Thymus (tissue), 11 donors: ENCODE results near the gene SCYL1. TPM values are rescaled to one million over a fixed set of nuclear protein-coding genes. Genes with fewer than 3 reads are reported as not detected.

ENCODE experiments used
- DNase-seq, 9 donors: peaks; one replicate each; pipeline ENCODE4 v3.0.0-alpha.2; 2013; ENCODE audit warnings: low spot score in 9 of 9, low read depth in 6 of 9, missing footprints in 1 of 9
- H3K27ac ChIP-seq, 2 donors: one replicate each; pipeline ENCODE4 v1.5.1; 2013; ENCODE audit warnings: control low read depth in 1 of 2, low read depth in 1 of 2, low read length in 1 of 2, mild to moderate bottlenecking in 1 of 2, moderate library complexity in 1 of 2
- H3K27me3 ChIP-seq, 2 donors: one replicate each; pipeline ENCODE4 v1.5.1; 2013; ENCODE audit warnings: low read length in 1 of 2; ENCODE audit not compliant: control insufficient read depth in 2 of 2, insufficient read depth in 1 of 2
- H3K36me3 ChIP-seq, 2 donors: one replicate each; pipeline ENCODE4 v1.5.1; 2013; ENCODE audit warnings: low read length in 1 of 2, mild to moderate bottlenecking in 1 of 2, moderate library complexity in 1 of 2; ENCODE audit not compliant: control insufficient read depth in 2 of 2, insufficient read depth in 2 of 2
- H3K4me1 ChIP-seq, 2 donors: one replicate each; pipeline ENCODE4 v1.5.1; 2013; ENCODE audit warnings: low read length in 2 of 2; ENCODE audit not compliant: control insufficient read depth in 2 of 2, insufficient read depth in 2 of 2
- H3K4me3 ChIP-seq, 2 donors: one replicate each; pipeline ENCODE4 v1.5.1; 2013; ENCODE audit warnings: low read length in 2 of 2, control low read depth in 1 of 2, mild to moderate bottlenecking in 1 of 2
- H3K9me3 ChIP-seq, 2 donors: one replicate each; pipeline ENCODE4 v1.5.1; 2013; ENCODE audit warnings: low read length in 1 of 2, mild to moderate bottlenecking in 1 of 2; ENCODE audit not compliant: control insufficient read depth in 2 of 2, insufficient read depth in 1 of 2
- whole genome bisulfite sequencing: extraction: QIAGEN DNeasy Blood & Tissue Kit; methylation state at CpG from one replicate; pipeline ENCODE4 v1.1.7; 2013; 5-methylcytosine and 5-hydroxymethylcytosine counted together
- polyA plus RNA-seq: library from polyadenylated mRNA; stranded (reverse); fragments of 200-250 nt; gene quantifications from one replicate; pipeline ENCODE4 v1.2.3, GENCODE V29; 2013
- total RNA-seq: library from RNA; stranded (reverse); fragments of 120-200 nt; gene quantifications from one replicate; pipeline ENCODE4 v1.2.4, GENCODE V29; 2013
- donor health status: healthy.

The SCYL1 gene
- total and polyA plus RNA-seq, 2 donors, result 41.0 to 68.1 TPM

- peak overlapping the region; percentile 100 for H3K27ac ChIP-seq
- WGBS, result under 1% methylated on average over 6 of the region's 6 CpGs
- H3K27me3 ChIP-seq, result no peaks in the 10 kb centered on the region
- peaks cover 25 to 36% of the 10 kb centered on the region in 2 donors for H3K4me1 ChIP-seq
- H3K4me3 ChIP-seq, result peak overlapping the region; percentile 83 to 100
- H3K36me3 ChIP-seq, result peaks cover 25% of the 10 kb centered on the region in 2 donors
- DNase-seq, result no peak
- H3K9me3 ChIP-seq, result no peaks in the 10 kb centered on the region
Observed at GRCh38 chr11:65498727-65498976, 26.2 kb upstream of the SCYL1 start.

GRCh38 chr11:65498977-65499712, 25.7 kb upstream of the SCYL1 start, which contains the start of gene MALAT1:
Gene MALAT1, plus strand, starts transcription at chr11:65499045.
- no peaks in the 10 kb centered on the region for H3K9me3 ChIP-seq
- no peaks in the 10 kb centered on the region for H3K27me3 ChIP-seq
- H3K4me3 ChIP-seq, result peak within 1 kb of the TSS; percentile 83 to 100
- H3K27ac ChIP-seq, result peak within 1 kb of the TSS; percentile 100
- DNase-seq, result peak; percentile 92 to 99 (median 97)
- WGBS, result under 1% methylated on average over 24 of the region's 24 CpGs
- H3K36me3 ChIP-seq, result peaks cover 28 to 30% of the 10 kb centered on the region in 2 donors
- peaks cover 22 to 32% of the 10 kb centered on the region in 2 donors for H3K4me1 ChIP-seq

GRCh38 chr11:65499713-65500386, 25.0 kb upstream of the SCYL1 start:
- no peaks in the 10 kb centered on the region for H3K9me3 ChIP-seq
- H3K4me3 ChIP-seq, result peak overlapping the region; percentile 83 to 100
- peaks cover 17 to 28% of the 10 kb centered on the region in 2 donors for H3K4me1 ChIP-seq
- H3K27me3 ChIP-seq, result no peaks in the 10 kb centered on the region
- H3K27ac ChIP-seq, result peak overlapping the region; percentile 94 to 100
- WGBS, result 1% methylated on average over 3 of the region's 3 CpGs
- H3K36me3 ChIP-seq, result peaks cover 35 to 37% of the 10 kb centered on the region in 2 donors
- peak in 1 of 9 donors; percentile 42 for DNase-seq

GRCh38 chr11:65500387-65501185, 24.3 kb upstream of the SCYL1 start:
- peak in 4 of 9 donors; percentile 66 to 83 (median 74) for DNase-seq

GRCh38 chr11:65501186-65501471, 23.8 kb upstream of the SCYL1 start:
- Histone ChIP-seq H3K4me3 (peak overlapping the region; percentile 83 to 100), H3K27ac (peak overlapping the region; percentile 86 to 100), H3K9me3 (no peaks in the 10 kb centered on the region), H3K36me3 (peaks cover 48 to 50% of the 10 kb centered on the region in 2 donors), H3K4me1 (peaks cover 8 to 27% of the 10 kb centered on the region in 2 donors), H3K27me3 (no peaks in the 10 kb centered on the region)
- 0% methylated on average over 2 of the region's 2 CpGs for WGBS
- peak in 3 of 9 donors; percentile 29 to 53 (median 31) for DNase-seq

More at GRCh38 chr11:65500387-65501185, 24.3 kb upstream of the SCYL1 start:
- Histone ChIP-seq H3K4me3 (peak overlapping the region; percentile 83 to 100), H3K36me3 (peaks cover 42 to 45% of the 10 kb centered on the region in 2 donors), H3K4me1 (peaks cover 14 to 28% of the 10 kb centered on the region in 2 donors), H3K27ac (peak overlapping the region; percentile 91 to 100), H3K27me3 (no peaks in the 10 kb centered on the region), H3K9me3 (no peaks in the 10 kb centered on the region)
- WGBS, result under 1% methylated on average over 20 of the region's 20 CpGs

- H3K27ac ChIP-seq, result peak overlapping the region; percentile 86 to 100
- H3K4me3 ChIP-seq, result peak overlapping the region; percentile 83 to 100
- no peaks in the 10 kb centered on the region for H3K27me3 ChIP-seq
- no peaks in the 10 kb centered on the region for H3K9me3 ChIP-seq
- peaks cover 6 to 25% of the 10 kb centered on the region in 2 donors for H3K4me1 ChIP-seq
- 0% methylated on average over 3 of the region's 3 CpGs for WGBS
- H3K36me3 ChIP-seq, result peaks cover 51 to 56% of the 10 kb centered on the region in 2 donors
- DNase-seq, result peak in 3 of 9 donors; percentile 38 to 59 (median 40)
Observed at GRCh38 chr11:65501472-65502273, 23.2 kb upstream of the SCYL1 start.

- Histone ChIP-seq H3K27ac (peak overlapping the region in 1 of 2 donors; percentile 100), H3K27me3 (no peaks in the 10 kb centered on the region), H3K4me1 (peaks cover 3 to 25% of the 10 kb centered on the region in 2 donors), H3K36me3 (peaks cover 55 to 61% of the 10 kb centered on the region in 2 donors), H3K9me3 (no peaks in the 10 kb centered on the region), H3K4me3 (peak overlapping the region; percentile 83 to 100)
- no peak for DNase-seq
Observed at GRCh38 chr11:65502274-65502554, 22.7 kb upstream of the SCYL1 start.

GRCh38 chr11:65502555-65503367, 22.1 kb upstream of the SCYL1 start:
- H3K9me3 ChIP-seq, result no peaks in the 10 kb centered on the region
- H3K27ac ChIP-seq, result peak overlapping the region; percentile 70 to 100
- no peaks in the 10 kb centered on the region for H3K27me3 ChIP-seq
- peaks cover 3 to 30% of the 10 kb centered on the region in 2 donors for H3K4me1 ChIP-seq
- H3K4me3 ChIP-seq, result peak overlapping the region; percentile 83 to 100
- WGBS, result under 1% methylated on average over 6 of the region's 6 CpGs
- H3K36me3 ChIP-seq, result peaks cover 55 to 62% of the 10 kb centered on the region in 2 donors
- DNase-seq, result peak in 3 of 9 donors; percentile 43 to 61 (median 44)
